Nucleus accumbens (tissue), 56 donors: ENCODE results near the gene DENND6B.
A peak's percentile ranks its signal among the peaks of the same experiment; 100 is the strongest.
"Not testable (repeated sequence)": the region's sequence is repeated elsewhere in the genome, so short reads cannot be mapped to it uniquely, and the experiment has no call there.

Experiments
- DNase-seq, 56 donors: peaks; one replicate each; lab custom pipeline; 2025; lab: John Stamatoyannopoulos, UW

The DENND6B gene

GRCh38 chr22:50275181-50276055 lies 51.4 kb downstream of the DENND6B start:
- no peak for DNase-seq

DNA sequence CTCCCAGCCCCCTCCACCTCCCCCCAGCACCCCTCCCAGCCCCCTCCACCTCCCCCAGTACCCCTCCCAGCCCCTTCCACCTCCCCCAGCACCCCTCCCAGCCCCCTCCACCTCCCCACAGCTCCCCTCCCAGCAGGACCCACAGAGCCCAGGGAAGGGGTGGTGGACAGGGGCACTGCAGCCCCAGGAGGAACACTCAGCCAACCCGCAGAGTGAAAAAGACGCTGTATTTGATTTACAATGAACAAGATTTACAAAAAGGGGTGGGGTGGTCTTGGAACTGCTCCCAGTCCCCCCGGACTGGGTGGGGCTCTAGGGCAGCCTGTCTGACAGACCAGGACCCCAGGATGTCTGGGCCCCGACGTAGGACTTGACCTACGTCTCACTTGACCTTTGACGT lies 52.0 kb downstream of the DENND6B start:
- no peak for DNase-seq

DNA sequence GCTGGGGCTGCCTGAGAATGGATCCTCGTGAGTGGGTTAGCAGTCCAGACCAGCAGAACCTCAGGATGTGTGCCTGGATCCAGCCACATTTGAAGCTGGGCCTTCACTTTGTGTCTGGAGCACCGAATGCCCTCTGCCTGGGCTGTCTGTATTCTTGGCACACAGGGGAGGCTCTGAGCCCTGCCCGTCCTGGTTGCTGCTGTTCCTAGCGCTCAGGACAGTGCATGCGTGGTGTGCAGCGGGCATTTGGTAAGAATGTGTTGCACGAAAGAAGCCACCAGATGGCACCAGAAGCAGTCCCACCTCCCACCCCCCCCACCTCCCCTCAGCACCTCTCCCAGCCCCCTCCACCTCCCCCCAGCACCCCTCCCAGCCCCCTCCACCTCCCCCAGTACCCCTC lies 52.5 kb downstream of the DENND6B start:
- peak in 30 of 56 donors; percentile 11 to 73 (median 40) for DNase-seq

DNA sequence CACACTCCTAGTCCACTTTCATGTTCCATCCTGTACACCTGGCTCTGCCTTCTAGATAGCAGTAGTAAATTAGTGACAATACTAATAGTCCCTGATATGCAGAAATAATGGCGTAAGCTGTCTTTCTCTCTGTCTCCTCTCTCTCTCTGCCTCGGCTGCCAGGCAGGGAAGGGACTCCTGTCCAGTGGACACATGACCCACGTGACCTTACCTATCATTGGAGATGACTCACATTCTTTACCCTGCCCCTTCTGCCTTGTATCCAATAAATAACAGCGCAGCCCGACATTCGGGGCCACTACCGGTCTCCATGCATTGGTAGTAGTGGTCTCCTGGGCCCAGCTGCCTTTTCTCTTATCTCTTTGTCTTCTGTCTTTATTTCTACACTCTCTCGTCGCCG lies 53.0 kb downstream of the DENND6B start:
- not testable (repeated sequence) for DNase-seq

GRCh38 chr22:50273352-50273751 lies 53.5 kb downstream of the DENND6B start:
- peak in 2 of 56 donors; percentile 5 to 23 for DNase-seq

- DNase-seq: no peak
These were observed 54.6 kb downstream of the DENND6B start for GRCh38 chr22:50272044-50272802.

GRCh38 chr22:50271519-50271970 lies 55.3 kb downstream of the DENND6B start:
- peak in 25 of 56 donors; percentile 10 to 74 (median 38) for DNase-seq

DNA sequence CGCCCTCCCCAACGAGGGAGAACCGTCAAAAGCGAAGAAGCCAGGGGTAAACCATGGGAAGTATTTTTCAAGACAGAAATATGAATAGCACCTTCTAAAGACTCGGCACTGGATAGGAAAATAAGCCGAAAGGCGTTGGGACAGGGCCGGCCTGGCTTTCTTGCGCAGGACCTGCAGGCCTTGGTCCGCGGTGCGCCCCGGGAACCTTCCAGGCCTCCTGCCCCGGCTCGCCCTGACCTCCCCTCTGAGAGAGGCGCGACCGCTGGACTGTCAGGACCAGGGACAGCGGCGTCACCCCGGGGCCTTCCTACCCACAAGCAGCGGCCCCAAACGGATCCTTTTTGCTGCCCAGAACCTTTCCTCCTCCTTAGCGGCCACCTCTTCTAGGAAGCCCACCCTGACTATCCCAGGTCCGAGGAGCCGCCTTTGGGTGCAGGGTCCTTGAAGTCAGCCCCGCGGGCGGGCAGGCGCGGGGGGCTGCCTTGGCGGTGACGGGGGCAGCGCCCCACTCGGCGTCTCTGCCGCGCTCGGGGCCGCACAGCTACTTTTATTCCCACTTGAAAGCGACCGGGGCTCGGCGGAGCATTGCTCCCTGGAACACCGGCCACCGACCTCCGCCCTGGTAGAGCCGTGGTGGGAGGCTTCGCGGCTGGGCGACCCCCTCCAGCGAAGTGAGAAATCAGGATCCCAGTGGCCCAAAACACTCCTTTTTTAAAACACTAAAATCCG lies 56.0 kb downstream of the DENND6B start:
- peak in 3 of 56 donors; percentile 28 to 35 (median 34) for DNase-seq

DNA sequence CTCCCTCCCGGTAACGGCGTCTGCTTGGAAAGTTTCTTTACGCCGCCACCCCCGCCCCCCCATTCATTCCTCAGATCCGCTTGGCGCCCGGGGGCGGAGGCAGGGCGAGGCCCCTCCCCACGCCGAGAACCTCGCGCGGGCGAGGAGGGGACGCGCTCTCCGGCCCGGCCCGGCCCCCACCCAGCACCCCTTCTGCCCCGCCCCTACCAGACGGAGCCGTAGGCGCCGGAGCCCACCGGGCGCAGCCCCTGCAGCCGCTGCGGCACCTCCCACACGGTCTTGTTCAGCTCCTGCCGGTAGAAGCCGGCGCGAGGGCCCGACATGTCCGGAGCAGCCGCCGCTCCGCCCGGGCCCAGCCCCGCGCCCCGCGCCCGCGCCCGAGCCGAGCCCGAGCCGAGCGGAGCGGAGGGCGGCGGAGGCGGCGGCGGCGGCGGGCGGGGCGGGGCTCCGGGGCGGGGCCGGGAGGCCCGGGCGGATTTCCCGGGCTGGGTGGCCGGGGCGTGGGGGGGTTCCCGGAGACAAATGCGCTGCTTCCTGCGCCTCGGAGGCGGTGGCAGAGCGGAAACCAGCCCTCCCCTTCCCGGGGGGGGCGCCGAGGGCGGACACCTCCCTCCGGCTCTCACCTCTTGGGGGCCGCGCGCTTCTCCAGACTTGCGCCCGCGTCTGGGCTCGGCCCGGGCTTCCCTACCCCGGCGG lies 56.7 kb downstream of the DENND6B start, which contains the start of gene MAPK11:
Gene MAPK11, minus strand, starts transcription at position 411 of the 696 bp plus-strand sequence. Its CDS starts 88 bp downstream, at position 323.
- DNase-seq: peak in 29 of 56 donors; percentile 17 to 70 (median 47)

DNA sequence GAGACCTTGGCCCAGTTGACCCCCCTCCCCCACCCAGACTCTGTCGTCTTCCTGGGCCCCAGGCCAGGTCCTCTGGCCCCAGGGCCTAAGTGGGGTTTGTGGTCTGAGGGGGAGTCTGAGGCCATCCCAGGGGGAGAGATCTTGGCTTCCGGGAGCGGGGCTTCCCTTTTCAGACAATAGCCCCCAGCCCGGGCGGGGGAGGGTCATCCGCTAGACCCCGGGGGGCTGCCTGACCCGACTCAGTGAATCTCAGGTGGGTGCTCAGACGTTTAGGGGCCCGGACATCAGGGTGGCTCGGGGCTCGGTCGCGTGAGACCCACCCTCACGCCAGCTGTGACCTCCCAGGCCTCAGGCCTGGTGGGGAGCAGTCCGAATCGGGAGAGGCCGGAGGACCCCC lies 57.2 kb downstream of the DENND6B start:
- no peak for DNase-seq

DNA sequence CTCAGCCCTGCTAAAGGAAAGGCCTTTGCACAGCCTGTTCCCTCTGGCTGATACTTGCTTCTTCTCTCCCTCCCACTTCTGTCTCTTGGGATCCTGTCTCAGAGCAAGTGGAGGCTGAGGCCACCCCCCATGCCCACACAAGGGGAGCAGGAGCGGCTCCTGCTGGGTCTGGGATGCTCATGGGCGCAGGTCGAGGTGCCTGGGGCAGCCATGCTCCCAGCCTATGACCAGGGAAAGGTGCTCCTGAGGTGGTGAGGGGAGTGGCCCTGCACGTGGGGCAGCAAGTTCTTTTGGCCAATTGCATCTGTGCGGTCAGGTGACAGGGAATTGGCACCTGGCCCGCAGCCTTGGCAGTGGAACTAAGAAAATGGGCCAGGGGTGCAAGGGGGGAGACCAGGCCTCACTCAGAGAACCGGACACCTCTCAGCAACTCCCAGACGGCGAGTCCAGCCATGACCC lies 58.1 kb downstream of the DENND6B start:
- DNase-seq: peak in 17 of 56 donors; percentile 14 to 59 (median 25)

DNA sequence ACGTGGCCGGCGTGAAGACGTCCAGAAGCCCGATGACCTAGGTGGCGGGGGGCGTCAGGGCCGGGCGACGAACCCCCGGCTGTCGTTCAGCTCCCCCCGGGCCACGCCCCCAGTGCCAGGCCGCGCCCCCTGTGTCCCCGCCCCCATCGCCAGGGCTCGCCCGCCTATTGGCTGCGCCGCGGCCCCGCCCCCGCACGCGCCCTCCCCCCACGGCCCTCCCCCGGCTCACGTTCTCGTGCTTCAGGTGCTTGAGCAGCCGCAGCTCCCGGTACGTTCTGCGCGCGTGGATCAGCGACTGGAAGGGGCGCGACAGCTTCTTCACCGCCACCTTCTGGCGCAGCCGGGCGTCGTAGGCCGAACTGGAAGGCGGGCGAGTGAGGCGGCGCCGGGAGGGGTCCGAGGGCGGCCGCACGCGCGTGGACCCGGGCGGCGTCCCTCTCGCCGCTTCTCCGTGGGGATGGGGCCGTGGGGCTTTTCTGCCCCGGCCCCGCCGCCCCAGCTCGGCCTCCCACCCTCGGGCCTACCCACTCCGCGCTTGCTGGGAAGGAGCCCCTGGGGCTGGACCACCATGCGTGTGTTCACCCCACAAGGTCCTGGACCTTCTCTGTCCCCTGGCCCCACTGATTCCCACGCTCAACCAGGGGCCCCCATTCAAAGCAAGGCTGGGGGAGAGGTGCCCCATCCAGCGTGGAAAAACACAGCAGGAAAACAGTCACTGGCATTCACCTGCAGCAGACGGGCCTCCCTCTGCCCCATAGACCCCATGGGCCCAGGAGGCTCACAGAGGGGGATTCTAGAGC lies 59.0 kb downstream of the DENND6B start:
- peak in 32 of 56 donors; percentile 13 to 84 (median 49) for DNase-seq

DNA sequence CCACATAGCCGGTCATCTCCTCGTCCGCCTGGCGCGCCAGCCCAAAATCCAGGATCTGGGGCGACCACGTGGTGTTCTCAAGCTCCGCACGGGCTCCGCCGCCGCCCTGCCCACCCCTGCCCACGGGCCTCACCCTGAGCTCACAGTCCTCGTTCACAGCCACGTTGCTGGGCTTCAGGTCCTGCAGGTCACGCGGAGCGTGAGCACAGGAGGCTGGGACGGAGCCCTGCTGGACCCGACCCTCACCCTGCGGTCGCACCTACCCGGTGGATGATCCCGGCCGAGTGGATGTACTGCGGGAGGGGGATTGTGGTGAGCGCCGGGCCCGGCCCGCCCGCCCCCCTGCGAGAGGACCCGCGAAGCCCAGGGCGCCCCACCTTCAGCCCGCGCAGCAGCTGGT lies 59.8 kb downstream of the DENND6B start:
- no peak for DNase-seq

DNA sequence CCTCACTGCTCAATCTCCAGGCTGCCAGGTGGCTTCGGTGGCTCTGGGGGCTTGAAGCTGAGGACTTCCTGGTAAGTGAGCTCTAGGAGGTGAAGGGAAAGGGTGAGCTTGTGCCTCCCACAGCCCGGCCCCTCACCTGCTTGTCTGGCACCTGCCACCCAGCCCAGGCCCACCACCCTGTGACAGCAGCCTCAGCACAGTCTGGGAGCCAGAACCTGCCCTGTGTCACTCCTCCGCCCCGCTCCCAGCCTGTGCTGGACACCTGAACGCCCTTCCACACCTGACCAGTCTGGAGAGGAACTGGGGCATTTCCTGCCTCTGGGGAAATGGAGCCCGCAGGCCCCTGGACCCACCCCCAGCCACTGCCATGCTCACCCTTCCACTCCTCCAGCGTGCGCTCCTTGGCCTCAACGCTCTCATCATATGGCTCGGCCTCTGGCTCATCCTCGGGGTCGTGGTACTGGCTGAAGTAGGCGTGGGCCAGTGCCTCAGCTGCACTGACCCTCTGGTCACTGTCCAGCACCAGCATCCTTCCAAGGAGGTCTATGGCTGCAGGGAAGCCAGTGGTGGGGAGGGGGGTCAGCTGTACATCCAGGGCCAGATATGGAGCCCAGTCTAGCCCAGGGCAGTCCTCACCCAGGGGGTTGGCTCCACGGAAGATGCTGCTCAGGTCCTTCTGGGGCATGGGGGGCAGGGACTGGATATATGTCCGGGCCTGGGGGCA lies 61.7 kb downstream of the DENND6B start:
- no peak for DNase-seq

DNA sequence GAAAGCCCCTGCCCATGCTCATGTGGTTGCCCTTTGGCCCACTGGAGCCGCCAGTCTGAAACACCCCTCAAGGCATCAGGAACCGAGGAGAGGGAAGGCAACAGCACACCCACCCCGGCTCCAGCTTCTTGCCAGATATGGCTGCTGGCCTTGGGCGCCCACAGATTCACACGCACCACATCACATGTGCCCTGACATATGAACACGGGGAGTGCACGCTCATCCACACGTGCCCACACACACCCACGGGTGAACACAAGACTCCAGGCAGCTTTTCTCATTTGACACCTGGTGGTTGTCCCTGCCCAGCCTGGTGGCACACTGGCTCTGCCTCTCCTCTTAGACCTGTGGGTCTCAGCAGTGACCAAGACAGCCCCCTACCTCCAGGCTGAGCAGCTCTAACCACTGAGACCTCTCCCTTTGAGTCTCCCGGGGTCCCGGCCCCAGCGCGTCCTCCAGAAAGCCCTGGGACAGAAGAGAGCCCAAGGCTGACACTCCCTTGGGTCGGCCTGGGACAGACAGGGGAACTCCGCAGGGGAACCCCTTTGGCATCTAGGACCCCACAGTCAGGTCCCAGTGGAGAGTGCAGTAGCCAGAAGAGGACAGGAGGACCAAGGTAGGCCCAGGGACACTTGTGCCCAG lies 62.6 kb downstream of the DENND6B start:
- peak in 21 of 56 donors; percentile 10 to 70 (median 50) for DNase-seq

- no peak for DNase-seq
These were observed 63.7 kb downstream of the DENND6B start for GRCh38 chr22:50262973-50263617.

- DNase-seq: no peak
These were observed 64.3 kb downstream of the DENND6B start for GRCh38 chr22:50262460-50262911.
